GM23338 (cell line): ENCODE results near the gene NAXE. TPM values are rescaled to one million over a fixed set of nuclear protein-coding genes. Genes with fewer than 3 reads are reported as not detected.

Experiments
- ATAC-seq: fragments of 200-7000 bp; cut with Tn5 transposase; 3 replicates; pipeline ENCODE4 v1.9.1; 2020
- DNase-seq: peaks from one replicate; pipeline ENCODE4 v3.0.0-alpha.2; 2015; ENCODE audit warnings: low spot score
- H2AFZ ChIP-seq: fragments of 200-600 bp; sonication (generic); 2 replicates; pipeline ENCODE4 v1.8.0; 2016; ENCODE audit warnings: antibody characterized with exemption, mild to moderate bottlenecking, moderate library complexity
- H3F3A ChIP-seq: fragments of 200-600 bp; sonication (generic); replicated peaks from 2 replicates; pipeline ENCODE4 v1.8.0; 2017; ENCODE audit warnings: antibody characterized with exemption, mixed run types, low read depth
- H3K27ac ChIP-seq: fragments of 200-600 bp; sonication (generic); 2 replicates; pipeline ENCODE4 v1.6.1; 2016; ENCODE audit warnings: low read depth
- H3K27me3 ChIP-seq: fragments of 200-600 bp; sonication (generic); 2 replicates; pipeline ENCODE4 v1.8.0; 2016; ENCODE audit warnings: mild to moderate bottlenecking, mixed run types, moderate library complexity; ENCODE audit not compliant: insufficient read depth
- H3K36me3 ChIP-seq: fragments of 200-600 bp; sonication (generic); 2 replicates; pipeline ENCODE4 v1.8.0; 2016; ENCODE audit warnings: mild to moderate bottlenecking; ENCODE audit not compliant: insufficient read depth
- H3K4me1 ChIP-seq: fragments of 200-600 bp; sonication (generic); 2 replicates; pipeline ENCODE4 v1.8.0; 2016; ENCODE audit warnings: mild to moderate bottlenecking, moderate library complexity; ENCODE audit not compliant: insufficient read depth
- H3K4me2 ChIP-seq: fragments of 200-600 bp; sonication (generic); 2 replicates; pipeline ENCODE4 v1.7.1; 2017; ENCODE audit warnings: mixed run types
- H3K4me3 ChIP-seq: fragments of 200-600 bp; sonication (generic); 2 replicates; pipeline ENCODE4 v1.6.1; 2016; ENCODE audit warnings: mixed run types
- H3K79me2 ChIP-seq: fragments of 200-600 bp; sonication (generic); replicated peaks from 2 replicates; pipeline ENCODE4 v1.8.0; 2017; ENCODE audit warnings: mild to moderate bottlenecking; ENCODE audit not compliant: insufficient read depth
- H3K9me2 ChIP-seq: fragments of 200-600 bp; sonication (generic); 2 replicates; pipeline ENCODE4 v1.8.0; 2017; ENCODE audit not compliant: insufficient read depth
- H4K20me1 ChIP-seq: fragments of 200-600 bp; sonication (generic); replicated peaks from 2 replicates; pipeline ENCODE4 v1.8.0; 2017; ENCODE audit warnings: mild to moderate bottlenecking; ENCODE audit not compliant: insufficient read depth
- H3K27ac Mint-ChIP-seq: 2 replicates; pipeline ENCODE4 v1.8.0; 2020; ENCODE audit warnings: inconsistent platforms, mild to moderate bottlenecking, moderate library complexity, mixed read lengths
- H3K27me3 Mint-ChIP-seq: 3 replicates; pipeline ENCODE4 v1.8.0; 2022; ENCODE audit warnings: low read depth, mild to moderate bottlenecking, moderate library complexity, mixed read lengths, inconsistent platforms; ENCODE audit not compliant: insufficient read depth, poor library complexity
- H3K36me3 Mint-ChIP-seq: 3 replicates; pipeline ENCODE4 v1.8.0; 2021; ENCODE audit warnings: low read depth, mild to moderate bottlenecking, inconsistent platforms, moderate library complexity, mixed read lengths
- H3K4me1 Mint-ChIP-seq: 3 replicates; pipeline ENCODE4 v1.8.0; 2020; ENCODE audit warnings: mild to moderate bottlenecking, inconsistent platforms, mixed read lengths
- H3K4me3 Mint-ChIP-seq: 3 replicates; pipeline ENCODE4 v1.8.0; 2021; ENCODE audit warnings: moderate library complexity, mild to moderate bottlenecking, inconsistent platforms, mixed read lengths
- H3K9me3 Mint-ChIP-seq: 3 replicates; pipeline ENCODE4 v1.8.0; 2020; ENCODE audit warnings: moderate library complexity, mild to moderate bottlenecking, inconsistent platforms, mixed read lengths
- CREB1 ChIP-seq: fragments of 250-450 bp; sonication (Bioruptor Pico); IDR thresholded peaks from 2 replicates; pipeline ENCODE4 v1.5.0; 2020; ENCODE audit warnings: low read depth, mild to moderate bottlenecking, moderate library complexity
- EZH2 ChIP-seq: fragments of 200-600 bp; sonication (generic); IDR thresholded peaks from one replicate; pipeline ENCODE4 v1.8.0; 2017; ENCODE audit warnings: antibody characterized with exemption, mild to moderate bottlenecking, low read depth; ENCODE audit not compliant: unreplicated experiment
- EZH2phosphoT487 ChIP-seq: fragments of 200-600 bp; sonication (generic); IDR thresholded peaks from one replicate; pipeline ENCODE4 v1.8.1; 2018; ENCODE audit warnings: antibody characterized with exemption; ENCODE audit not compliant: unreplicated experiment
- JUNB ChIP-seq: IDR thresholded peaks from one replicate; pipeline ENCODE4 v1.6.1; 2016; ENCODE audit warnings: antibody characterized with exemption; ENCODE audit not compliant: unreplicated experiment
- NANOG ChIP-seq: IDR thresholded peaks from 2 replicates; pipeline ENCODE4 v1.6.1; 2016; ENCODE audit warnings: antibody characterized with exemption, borderline replicate concordance
- POLR2AphosphoS5 ChIP-seq: IDR thresholded peaks from 2 replicates; pipeline ENCODE4 v1.6.1; 2016; ENCODE audit warnings: antibody characterized with exemption, low read depth
- ZNF114 ChIP-seq: fragments of 250-450 bp; sonication (Bioruptor Pico); IDR thresholded peaks from 2 replicates; pipeline ENCODE4 v1.5.0; 2020; ENCODE audit warnings: mild to moderate bottlenecking, moderate library complexity
- ZNF331 ChIP-seq: fragments of 250-450 bp; sonication (Bioruptor Pico); IDR thresholded peaks from 2 replicates; pipeline ENCODE4 v1.5.0; 2020; ENCODE audit warnings: low read depth, mild to moderate bottlenecking, moderate library complexity
- polyA plus RNA-seq: library from polyadenylated mRNA; unstranded; fragments of >200 nt; fragmentation: Nextera tagmentation; extraction: Ambion mirVana; gene quantifications from 2 replicates; pipeline ENCODE4 v1.2.1, GENCODE V29; 2016
- total RNA-seq: library from RNA; depleted of rRNA; stranded (reverse); fragments of >200 nt; shearing (Covaris generic); gene quantifications from 2 replicates; pipeline ENCODE4 v1.2.3, GENCODE V29; 2014
- TF ChIP-seq, protein P1 (sequence below): IDR thresholded peaks from 2 replicates; pipeline ENCODE4 v1.6.1; 2016; ENCODE audit warnings: antibody characterized with exemption
- TF ChIP-seq, protein P2 (sequence below): IDR thresholded peaks from one replicate; pipeline ENCODE4 v1.6.1; 2018; ENCODE audit warnings: antibody characterized with exemption; ENCODE audit not compliant: unreplicated experiment
- TF ChIP-seq, protein P3 (sequence below): fragments of 250-450 bp; sonication (Bioruptor Pico); IDR thresholded peaks from 2 replicates; pipeline ENCODE4 v1.5.0; 2020; ENCODE audit warnings: mild to moderate bottlenecking, moderate library complexity

The NAXE gene
- total and polyA plus RNA-seq, 2 experiments from 2014 or later: 82.1 to 87.5 TPM

DNA sequence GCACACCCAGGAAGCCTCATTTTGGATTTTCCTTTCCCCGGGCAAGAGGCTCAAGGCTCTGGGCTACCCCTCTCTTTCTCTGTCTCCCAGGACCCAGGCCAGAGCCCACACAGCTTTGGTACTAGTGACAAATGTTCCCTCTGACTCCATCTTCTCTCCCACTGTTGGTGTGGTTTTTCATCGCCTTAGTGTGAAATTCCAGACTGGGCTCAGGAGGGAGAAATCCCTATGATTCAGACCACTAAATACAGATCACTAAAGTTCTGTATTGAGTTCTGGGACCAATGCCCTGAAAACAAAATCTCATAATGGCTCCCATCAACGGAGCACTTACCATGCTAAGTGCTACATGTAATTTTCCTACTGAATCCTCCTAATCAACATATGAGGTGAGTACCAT is 45.3 kb upstream of the NAXE start:
- Histone ChIP-seq H3K36me3 (0 out of 2 replicates have a peak, but pooled peaks cover 4% of the 10 kb centered on the region), H4K20me1 (no peaks in the 10 kb centered on the region; the same call in 1 of the 2 replicates), H3K4me3 (no peak overlapping the region), H3K27me3 (no peaks in the 10 kb centered on the region), H3K4me1 (no peaks in the 10 kb centered on the region), H3K9me2 (no peaks in the 10 kb centered on the region), H2AFZ (no peak overlapping the region), H3F3A (no peaks in the 10 kb centered on the region), H3K79me2 (no peaks in the 10 kb centered on the region), H3K27ac (no peak overlapping the region), H3K4me2 (no peak overlapping the region)
- no peak for ATAC-seq
- no peak for DNase-seq
- Mint-ChIP-seq H3K27ac (no peak overlapping the region), H3K27me3 (peaks cover 7% of the 10 kb centered on the region), H3K36me3 (peaks cover 15% of the 10 kb centered on the region), H3K9me3 (no peaks in the 10 kb centered on the region), H3K4me3 (no peak overlapping the region), H3K4me1 (no peaks in the 10 kb centered on the region)
- TF ChIP-seq, protein P1, sequence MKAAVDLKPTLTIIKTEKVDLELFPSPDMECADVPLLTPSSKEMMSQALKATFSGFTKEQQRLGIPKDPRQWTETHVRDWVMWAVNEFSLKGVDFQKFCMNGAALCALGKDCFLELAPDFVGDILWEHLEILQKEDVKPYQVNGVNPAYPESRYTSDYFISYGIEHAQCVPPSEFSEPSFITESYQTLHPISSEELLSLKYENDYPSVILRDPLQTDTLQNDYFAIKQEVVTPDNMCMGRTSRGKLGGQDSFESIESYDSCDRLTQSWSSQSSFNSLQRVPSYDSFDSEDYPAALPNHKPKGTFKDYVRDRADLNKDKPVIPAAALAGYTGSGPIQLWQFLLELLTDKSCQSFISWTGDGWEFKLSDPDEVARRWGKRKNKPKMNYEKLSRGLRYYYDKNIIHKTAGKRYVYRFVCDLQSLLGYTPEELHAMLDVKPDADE: no peak

DNA sequence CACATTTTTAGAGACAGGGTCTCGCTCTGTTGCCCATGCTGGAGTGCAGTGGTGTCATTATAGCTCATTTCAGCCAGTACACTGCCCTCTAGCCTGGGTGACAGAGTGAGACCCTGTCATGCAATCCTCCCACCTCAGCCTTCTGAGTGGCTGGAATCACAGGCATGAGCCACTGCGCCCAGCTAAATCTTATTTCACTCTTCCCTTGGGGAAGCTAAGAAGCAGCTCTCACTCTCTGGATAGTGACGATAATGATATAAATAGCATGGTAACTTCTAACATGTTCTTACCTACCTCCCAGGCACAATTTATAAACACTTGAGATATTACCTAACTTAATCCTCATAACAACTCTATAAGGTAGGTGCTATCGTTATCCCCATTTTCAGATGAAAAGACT is 44.1 kb upstream of the NAXE start:
- Mint-ChIP-seq H3K9me3 (no peaks in the 10 kb centered on the region), H3K27ac (no peak overlapping the region), H3K36me3 (peaks cover 14% of the 10 kb centered on the region), H3K27me3 (peaks cover 7% of the 10 kb centered on the region), H3K4me3 (no peak overlapping the region), H3K4me1 (no peaks in the 10 kb centered on the region)
- Histone ChIP-seq H3K4me2 (no peak overlapping the region), H2AFZ (no peak overlapping the region), H3K4me3 (no peak overlapping the region), H3K27ac (no peak overlapping the region), H3K36me3 (no peaks in the 10 kb centered on the region), H3K4me1 (no peaks in the 10 kb centered on the region), H3K9me2 (no peaks in the 10 kb centered on the region), H4K20me1 (no peaks in the 10 kb centered on the region; the same call in 1 of the 2 replicates), H3K79me2 (no peaks in the 10 kb centered on the region), H3F3A (no peaks in the 10 kb centered on the region), H3K27me3 (no peaks in the 10 kb centered on the region)
- DNase-seq (no peak), ATAC-seq (no peak)
- no peak for TF ChIP-seq POLR2AphosphoS5
- TF ChIP-seq, protein P2, sequence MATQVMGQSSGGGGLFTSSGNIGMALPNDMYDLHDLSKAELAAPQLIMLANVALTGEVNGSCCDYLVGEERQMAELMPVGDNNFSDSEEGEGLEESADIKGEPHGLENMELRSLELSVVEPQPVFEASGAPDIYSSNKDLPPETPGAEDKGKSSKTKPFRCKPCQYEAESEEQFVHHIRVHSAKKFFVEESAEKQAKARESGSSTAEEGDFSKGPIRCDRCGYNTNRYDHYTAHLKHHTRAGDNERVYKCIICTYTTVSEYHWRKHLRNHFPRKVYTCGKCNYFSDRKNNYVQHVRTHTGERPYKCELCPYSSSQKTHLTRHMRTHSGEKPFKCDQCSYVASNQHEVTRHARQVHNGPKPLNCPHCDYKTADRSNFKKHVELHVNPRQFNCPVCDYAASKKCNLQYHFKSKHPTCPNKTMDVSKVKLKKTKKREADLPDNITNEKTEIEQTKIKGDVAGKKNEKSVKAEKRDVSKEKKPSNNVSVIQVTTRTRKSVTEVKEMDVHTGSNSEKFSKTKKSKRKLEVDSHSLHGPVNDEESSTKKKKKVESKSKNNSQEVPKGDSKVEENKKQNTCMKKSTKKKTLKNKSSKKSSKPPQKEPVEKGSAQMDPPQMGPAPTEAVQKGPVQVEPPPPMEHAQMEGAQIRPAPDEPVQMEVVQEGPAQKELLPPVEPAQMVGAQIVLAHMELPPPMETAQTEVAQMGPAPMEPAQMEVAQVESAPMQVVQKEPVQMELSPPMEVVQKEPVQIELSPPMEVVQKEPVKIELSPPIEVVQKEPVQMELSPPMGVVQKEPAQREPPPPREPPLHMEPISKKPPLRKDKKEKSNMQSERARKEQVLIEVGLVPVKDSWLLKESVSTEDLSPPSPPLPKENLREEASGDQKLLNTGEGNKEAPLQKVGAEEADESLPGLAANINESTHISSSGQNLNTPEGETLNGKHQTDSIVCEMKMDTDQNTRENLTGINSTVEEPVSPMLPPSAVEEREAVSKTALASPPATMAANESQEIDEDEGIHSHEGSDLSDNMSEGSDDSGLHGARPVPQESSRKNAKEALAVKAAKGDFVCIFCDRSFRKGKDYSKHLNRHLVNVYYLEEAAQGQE: no peak
- TF ChIP-seq, protein P3, sequence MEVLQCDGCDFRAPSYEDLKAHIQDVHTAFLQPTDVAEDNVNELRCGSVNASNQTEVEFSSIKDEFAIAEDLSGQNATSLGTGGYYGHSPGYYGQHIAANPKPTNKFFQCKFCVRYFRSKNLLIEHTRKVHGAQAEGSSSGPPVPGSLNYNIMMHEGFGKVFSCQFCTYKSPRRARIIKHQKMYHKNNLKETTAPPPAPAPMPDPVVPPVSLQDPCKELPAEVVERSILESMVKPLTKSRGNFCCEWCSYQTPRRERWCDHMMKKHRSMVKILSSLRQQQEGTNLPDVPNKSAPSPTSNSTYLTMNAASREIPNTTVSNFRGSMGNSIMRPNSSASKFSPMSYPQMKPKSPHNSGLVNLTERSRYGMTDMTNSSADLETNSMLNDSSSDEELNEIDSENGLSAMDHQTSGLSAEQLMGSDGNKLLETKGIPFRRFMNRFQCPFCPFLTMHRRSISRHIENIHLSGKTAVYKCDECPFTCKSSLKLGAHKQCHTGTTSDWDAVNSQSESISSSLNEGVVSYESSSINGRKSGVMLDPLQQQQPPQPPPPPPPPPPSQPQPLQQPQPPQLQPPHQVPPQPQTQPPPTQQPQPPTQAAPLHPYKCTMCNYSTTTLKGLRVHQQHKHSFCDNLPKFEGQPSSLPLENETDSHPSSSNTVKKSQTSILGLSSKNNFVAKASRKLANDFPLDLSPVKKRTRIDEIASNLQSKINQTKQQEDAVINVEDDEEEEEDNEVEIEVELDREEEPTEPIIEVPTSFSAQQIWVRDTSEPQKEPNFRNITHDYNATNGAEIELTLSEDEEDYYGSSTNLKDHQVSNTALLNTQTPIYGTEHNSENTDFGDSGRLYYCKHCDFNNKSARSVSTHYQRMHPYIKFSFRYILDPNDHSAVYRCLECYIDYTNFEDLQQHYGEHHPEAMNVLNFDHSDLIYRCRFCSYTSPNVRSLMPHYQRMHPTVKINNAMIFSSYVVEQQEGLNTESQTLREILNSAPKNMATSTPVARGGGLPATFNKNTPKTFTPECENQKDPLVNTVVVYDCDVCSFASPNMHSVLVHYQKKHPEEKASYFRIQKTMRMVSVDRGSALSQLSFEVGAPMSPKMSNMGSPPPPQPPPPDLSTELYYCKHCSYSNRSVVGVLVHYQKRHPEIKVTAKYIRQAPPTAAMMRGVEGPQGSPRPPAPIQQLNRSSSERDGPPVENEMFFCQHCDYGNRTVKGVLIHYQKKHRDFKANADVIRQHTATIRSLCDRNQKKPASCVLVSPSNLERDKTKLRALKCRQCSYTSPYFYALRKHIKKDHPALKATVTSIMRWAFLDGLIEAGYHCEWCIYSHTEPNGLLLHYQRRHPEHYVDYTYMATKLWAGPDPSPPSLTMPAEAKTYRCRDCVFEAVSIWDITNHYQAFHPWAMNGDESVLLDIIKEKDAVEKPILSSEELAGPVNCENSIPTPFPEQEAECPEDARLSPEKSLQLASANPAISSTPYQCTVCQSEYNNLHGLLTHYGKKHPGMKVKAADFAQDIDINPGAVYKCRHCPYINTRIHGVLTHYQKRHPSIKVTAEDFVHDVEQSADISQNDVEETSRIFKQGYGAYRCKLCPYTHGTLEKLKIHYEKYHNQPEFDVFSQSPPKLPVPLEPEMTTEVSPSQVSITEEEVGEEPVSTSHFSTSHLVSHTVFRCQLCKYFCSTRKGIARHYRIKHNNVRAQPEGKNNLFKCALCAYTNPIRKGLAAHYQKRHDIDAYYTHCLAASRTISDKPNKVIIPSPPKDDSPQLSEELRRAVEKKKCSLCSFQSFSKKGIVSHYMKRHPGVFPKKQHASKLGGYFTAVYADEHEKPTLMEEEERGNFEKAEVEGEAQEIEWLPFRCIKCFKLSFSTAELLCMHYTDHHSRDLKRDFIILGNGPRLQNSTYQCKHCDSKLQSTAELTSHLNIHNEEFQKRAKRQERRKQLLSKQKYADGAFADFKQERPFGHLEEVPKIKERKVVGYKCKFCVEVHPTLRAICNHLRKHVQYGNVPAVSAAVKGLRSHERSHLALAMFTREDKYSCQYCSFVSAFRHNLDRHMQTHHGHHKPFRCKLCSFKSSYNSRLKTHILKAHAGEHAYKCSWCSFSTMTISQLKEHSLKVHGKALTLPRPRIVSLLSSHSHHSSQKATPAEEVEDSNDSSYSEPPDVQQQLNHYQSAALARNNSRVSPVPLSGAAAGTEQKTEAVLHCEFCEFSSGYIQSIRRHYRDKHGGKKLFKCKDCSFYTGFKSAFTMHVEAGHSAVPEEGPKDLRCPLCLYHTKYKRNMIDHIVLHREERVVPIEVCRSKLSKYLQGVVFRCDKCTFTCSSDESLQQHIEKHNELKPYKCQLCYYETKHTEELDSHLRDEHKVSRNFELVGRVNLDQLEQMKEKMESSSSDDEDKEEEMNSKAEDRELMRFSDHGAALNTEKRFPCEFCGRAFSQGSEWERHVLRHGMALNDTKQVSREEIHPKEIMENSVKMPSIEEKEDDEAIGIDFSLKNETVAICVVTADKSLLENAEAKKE (CRISPR knock-in tag): no peak
- no peak for TF ChIP-seq EZH2phosphoT487
- TF ChIP-seq EZH2: no peak
- TF ChIP-seq CREB1 (CRISPR knock-in tag): no peak
- TF ChIP-seq ZNF331 (CRISPR knock-in tag): no peak
- TF ChIP-seq, protein P1: no peak
- TF ChIP-seq ZNF114 (CRISPR knock-in tag): no peak
- no peak for TF ChIP-seq NANOG
- no peak for TF ChIP-seq JUNB
